Jurkat, Clone E6-1 (cell line): ENCODE measurements around the gene HOXB1.
"Not testable (repeated sequence)": the region's sequence is repeated elsewhere in the genome, so short reads cannot be mapped to it uniquely, and the experiment has no call there.

Source experiments
- DNase-seq: peaks from one replicate; pipeline ENCODE4 v3.0.0-alpha.2; 2011; ENCODE audit warnings: low read depth, low spot score
- H3K4me3 ChIP-seq: 2 replicates; pipeline ENCODE4 v1.5.1; 2011; ENCODE audit warnings: mild to moderate bottlenecking, low read length, control low read depth, moderate library complexity

The HOXB1 gene

GRCh38 chr17:48546137-48546923 lies 15.5 kb upstream of the HOXB1 start:
- no peak overlapping the region for H3K4me3 ChIP-seq
- no peak for DNase-seq

GRCh38 chr17:48545539-48545938 lies 14.7 kb upstream of the HOXB1 start:
- H3K4me3 ChIP-seq, result no peak overlapping the region
- no peak for DNase-seq

- DNase-seq, result no peak
- H3K4me3 ChIP-seq, result no peak within 1 kb of the TSS
Measured at GRCh38 chr17:48545022-48545375, 14.2 kb upstream of the HOXB1 start, which contains the start of gene HOXB2. Gene HOXB2 (minus strand): TSS chr17:48545109. CDS start chr17:48544911, 198 bp downstream.

GRCh38 chr17:48544349-48545021 lies 13.7 kb upstream of the HOXB1 start:
- no peak for DNase-seq
- no peak overlapping the region for H3K4me3 ChIP-seq

DNA sequence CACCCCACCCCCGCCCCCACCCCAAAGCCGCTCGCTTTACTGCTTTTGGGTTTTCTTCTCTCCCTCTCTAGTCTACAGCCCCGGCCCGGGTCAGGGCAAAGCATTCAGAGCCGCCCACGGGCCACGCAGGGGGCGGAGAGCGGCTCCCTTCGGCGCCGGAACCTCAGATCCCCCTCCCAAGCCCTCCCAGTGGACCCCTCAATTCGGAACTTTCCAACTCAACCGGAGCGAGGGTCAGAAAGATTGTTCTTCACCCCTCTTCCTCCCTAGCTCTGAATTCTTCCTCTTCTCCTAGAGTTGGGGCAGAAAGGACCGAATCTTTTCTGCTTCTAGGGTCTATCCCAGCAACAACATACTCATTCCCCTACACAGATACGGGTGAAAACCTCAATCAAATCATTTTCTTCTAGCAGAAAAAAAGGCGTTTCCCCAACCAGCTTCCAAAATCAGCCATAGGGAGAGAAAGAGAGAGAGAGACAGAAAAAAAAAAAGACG lies 13.1 kb upstream of the HOXB1 start:
- DNase-seq, result no peak
- peak overlapping the region; percentile 51 for H3K4me3 ChIP-seq

DNA sequence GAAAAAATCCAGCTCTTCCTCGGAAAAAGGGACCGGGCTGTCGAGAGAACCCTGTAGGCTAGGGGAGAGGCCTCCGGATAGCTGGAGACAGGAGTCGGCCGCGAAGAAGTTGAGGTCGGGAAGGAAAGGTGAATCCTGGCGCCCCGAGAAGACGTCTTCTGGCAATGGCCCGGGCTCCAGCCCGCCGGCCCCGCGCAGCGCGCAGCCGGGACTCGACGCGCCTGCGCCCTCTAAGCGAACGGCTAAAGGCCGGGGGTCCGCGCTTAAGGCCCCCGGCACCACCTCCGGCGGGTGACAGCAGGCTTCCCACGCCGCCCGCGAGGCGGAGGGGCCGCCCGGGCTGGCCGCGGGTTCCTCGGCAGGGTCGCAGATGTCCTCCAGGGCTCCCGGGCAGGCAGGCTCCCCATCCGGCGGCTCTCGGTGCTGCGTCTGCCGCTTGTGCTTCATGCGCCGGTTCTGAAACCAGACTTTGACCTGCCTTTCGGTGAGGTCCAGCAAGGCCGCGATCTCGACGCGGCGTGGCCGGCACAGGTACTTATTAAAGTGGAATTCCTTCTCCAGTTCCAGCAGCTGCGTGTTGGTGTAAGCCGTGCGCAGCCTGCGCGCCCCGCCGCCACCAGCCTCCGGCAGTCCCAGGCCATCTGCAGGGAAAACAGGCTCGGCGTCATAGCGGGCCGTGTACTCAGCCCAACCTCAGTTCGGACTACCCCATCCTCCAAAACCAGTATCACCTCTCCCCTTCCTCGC lies 12.5 kb upstream of the HOXB1 start:
- peak overlapping the region; percentile 51 for H3K4me3 ChIP-seq
- DNase-seq, result no peak

- no peak for DNase-seq
- H3K4me3 ChIP-seq, result peak overlapping the region; percentile 51
Measured at GRCh38 chr17:48542698-48543106, 11.9 kb upstream of the HOXB1 start.

GRCh38 chr17:48542114-48542656 lies 11.4 kb upstream of the HOXB1 start:
- DNase-seq, result no peak
- H3K4me3 ChIP-seq, result no peak overlapping the region

- no peak for DNase-seq
- no peak overlapping the region for H3K4me3 ChIP-seq
Measured at GRCh38 chr17:48541577-48542113, 10.8 kb upstream of the HOXB1 start.

DNA sequence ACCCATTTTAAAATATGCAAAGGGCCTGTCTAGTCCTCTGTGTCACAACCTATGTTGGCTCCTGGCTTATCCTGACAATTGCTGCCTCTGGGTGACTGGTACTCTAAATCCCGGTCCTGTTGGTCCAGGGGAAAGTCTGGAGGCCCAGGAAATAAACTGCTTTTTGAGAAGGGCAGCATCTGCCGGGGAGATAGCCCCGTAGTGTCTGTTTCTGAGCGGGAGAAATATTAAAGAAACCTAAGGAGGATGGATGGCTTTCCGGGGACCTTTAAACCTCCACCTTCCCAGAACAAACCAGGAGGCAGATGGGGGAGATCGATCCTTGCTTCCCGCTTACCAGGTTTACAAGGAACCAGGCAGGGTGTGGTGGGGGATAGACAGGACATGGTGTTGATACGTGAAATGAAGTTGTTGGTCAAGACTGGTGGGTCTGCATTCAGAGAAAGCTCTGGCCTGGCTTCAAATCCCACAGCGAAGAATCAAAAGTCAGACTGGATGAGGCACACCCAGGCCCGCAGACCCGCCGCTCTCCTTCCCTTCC lies 10.3 kb upstream of the HOXB1 start:
- H3K4me3 ChIP-seq, result no peak overlapping the region
- no peak for DNase-seq

- DNase-seq, result no peak
- H3K4me3 ChIP-seq, result no peak overlapping the region
Measured at GRCh38 chr17:48540213-48540612, 9.4 kb upstream of the HOXB1 start.

DNA sequence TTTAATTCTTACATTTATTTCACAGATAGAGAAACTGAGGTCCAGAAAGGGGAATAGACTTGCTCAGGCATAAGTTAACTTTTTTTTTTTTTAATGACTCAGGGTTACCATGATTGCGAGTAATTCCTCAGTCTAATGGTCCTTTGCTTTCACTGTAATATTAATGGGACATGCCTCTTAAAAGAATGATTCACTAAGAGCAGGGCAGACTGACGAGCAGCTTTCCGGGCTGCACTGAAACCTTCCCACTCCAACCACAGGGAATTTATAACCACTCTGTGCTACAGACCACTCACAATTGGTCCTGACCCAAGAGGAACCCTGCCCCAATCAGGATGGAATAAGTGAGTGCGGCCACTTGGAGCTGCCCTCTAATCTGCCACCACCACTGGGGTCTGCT lies 8.4 kb upstream of the HOXB1 start:
- H3K4me3 ChIP-seq, result no peak overlapping the region
- no peak for DNase-seq

GRCh38 chr17:48537316-48537715 lies 6.5 kb upstream of the HOXB1 start:
- H3K4me3 ChIP-seq, result no peak overlapping the region
- no peak for DNase-seq

DNA sequence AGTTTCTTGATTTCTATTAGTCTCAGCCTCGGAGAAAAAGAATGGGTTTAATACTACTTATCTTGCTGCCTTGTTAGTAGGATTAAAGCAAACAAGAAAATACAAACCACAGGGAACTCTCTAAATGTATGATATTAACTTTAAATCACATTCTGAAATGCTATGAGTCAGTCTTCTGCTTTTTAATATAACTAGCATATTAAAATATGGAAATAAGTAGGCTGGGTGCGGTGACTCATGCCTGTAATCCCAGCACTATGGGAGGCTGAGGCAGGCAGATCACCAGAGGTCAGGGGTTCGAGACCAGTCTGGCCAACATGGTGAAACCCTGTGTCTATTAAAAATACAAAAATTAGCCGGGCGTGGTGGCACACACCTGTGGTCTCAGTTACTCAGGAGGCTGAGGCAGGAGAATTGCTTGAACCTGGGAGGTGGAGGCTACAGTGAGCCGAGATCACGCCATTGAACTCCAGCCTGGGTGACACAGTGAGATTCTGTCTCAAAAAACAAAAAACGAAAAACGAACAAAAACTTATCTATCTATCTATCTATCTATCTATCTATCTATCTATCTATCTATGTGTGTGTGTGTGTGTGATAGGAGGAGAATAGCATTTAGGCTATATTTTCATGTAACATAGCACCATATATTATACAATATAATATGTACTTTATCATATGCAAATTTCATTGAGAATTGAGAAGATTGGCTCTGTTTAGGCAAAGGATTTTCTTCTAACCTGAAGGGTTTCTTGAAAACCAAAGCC lies 5.2 kb upstream of the HOXB1 start:
- not testable (repeated sequence) for H3K4me3 ChIP-seq, DNase-seq

DNA sequence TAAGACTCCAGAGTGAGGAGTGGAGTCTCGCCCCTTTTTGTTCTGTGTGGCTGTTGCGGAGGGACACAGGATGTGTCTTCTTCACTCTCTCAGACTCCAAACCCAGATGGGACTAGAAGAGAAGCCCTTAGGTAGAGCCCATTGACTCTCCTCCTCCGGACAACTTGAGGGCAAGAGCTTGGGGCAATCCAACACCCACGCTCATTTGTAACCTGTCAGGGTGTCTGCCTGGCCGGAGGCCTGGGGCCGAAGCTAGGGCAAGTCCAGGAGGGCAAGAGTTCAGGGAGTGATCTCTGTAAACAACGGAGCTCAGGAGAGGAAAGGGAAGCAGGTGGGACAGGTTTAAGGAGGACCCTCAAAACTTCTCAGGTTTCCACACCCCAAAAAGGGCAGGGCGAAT lies 1.4 kb upstream of the HOXB1 start:
- no peak for DNase-seq

GRCh38 chr17:48530208-48530886 lies 464 bp downstream of the HOXB1 start:
- H3K4me3 ChIP-seq, result no peak overlapping the region
- no peak for DNase-seq

More for the DNA sequence above, 1.4 kb upstream of the HOXB1 start:
- no peak overlapping the region for H3K4me3 ChIP-seq

DNA sequence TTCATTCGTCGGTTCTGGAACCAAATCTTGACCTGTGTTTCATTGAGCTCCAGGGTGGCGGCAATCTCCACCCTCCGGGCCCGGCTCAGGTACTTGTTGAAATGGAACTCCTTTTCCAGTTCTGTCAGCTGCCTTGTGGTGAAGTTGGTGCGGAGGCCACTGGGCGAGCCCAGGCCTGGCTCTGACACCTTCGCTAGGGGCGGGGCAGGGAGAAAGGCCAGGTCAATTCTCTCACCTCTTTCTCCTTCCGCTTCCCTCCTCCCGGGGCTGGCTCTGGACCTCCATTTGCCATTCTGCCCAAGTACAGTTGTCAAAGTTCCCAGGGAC lies 1.2 kb downstream of the HOXB1 start:
- H3K4me3 ChIP-seq, result no peak overlapping the region
- DNase-seq, result no peak
